ENCODE measurements around the gene MIB1.

MIB1 gene

DNA sequence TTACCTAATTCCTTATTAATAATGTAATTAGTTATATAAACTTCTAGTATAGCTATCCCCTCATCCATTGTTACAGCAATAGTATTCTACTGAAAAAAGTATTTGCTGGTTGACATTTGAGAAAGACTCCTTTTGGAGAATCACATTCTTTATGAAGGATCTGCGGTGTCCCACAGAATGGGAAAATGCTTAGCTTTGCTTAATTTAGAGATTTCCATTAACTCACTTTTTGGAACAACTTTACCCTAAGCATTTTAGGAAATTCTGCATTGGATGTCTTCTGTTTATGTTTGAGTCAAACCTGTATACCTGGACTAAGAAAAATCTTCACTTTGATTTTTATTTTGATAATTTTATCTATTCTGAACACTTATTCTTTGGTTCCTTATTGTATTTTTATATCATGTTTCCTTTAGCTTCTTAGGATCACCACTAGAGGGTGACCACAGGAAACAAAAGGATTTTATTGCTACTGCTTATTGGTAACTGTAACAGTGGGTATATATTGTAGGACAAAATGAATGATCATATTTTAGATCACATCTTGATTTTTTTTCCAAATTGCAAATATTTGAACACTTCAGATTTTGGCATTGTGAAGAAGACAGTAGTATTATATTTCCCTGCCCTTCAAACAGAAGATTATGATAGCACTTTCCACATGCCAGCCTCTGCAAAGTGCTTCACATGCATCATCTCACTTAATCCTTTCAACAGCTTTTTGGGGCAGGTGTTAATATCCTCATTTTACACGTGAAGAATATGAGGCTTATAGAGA is 79.6 kb downstream of the MIB1 start:
- no peak for DNase-seq (ENCODE audit: low spot score)

DNA sequence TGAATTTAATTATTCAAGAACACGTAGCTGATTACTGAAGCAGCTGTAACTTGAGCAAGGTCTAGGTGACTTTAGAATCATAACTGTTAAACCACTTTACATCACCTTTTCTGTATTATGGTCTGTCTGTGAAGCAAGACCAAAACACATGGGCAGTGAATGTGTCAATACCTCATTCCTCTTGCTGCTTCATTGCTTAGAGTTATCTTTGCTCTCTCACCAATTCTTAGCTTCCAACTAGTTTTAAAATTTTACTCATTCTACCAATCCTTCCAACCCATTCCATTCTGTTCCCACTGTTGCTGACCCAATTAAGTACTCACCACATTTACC is 80.2 kb downstream of the MIB1 start:
- no peak for DNase-seq (ENCODE audit: low spot score)

DNA sequence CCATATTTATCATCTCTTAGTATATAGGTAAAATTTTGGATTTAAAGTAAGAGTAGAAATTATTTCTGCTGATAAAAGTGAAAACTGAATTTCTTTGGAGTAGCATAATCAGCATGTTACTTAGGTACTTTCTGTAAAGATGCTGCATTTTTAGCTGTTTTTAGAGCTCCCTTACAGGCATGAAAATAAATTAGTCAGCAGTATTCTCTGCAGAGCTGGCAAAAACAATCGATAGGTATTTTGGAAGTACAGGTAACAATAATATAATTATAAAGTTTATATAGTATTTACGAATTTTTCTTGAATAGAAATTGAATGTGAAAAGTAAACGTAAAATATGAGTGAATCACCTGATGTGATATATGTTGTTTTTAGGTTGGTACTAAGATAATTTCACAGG is 83.3 kb downstream of the MIB1 start:
- no peak for DNase-seq (ENCODE audit: low spot score)

DNA sequence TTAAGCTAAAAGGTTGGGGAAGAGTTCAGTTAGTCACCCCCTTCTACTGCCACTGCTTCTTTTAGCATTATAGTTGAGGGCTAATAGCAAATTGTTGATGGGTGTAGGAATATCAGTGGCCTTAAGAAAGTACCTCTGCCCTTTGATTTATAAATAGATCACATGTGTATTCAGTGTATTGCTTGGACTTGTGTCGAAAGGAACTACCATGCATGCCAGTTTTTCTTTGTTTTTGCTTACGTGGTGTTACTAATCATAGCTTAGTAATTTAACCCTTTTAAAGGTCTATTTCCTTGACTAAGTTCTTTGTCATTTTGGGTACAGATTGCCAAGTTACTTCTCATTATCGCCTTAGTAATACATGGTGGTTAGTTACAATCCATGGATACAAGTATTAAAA is 85.6 kb downstream of the MIB1 start:
- DNase-seq (ENCODE audit: low spot score) = no peak

DNA sequence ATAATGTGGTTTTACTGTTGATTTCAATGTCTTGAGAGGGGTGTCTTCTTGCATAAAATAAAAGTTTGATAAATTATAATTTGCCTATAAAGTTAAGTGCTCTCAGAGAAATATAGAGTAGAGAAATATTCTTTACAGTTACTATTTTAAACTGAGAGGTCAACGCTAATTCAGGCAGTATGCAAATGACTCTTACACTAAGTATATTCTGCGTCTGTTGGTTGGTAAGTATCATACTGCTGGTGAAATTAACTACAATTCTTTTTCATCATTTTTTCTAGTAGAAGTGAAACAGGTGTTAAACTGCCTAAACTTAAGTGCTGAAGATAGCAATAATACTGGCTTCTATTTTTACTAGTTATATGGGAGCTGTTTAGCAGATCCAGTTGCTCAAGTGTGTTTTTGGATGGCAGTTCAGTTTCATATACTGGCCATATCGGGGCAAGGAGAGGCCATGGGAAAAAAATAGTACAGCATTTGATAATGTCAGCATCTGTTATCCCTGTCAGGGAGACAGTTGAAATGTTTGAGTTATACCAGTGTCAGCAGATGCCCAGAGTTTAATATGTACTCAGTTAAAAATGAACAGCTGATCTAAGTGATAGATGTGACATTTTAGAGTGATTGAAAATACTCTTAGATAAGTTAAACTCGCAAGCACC is 86.2 kb downstream of the MIB1 start:
- no peak for DNase-seq (ENCODE audit: low spot score)

DNA sequence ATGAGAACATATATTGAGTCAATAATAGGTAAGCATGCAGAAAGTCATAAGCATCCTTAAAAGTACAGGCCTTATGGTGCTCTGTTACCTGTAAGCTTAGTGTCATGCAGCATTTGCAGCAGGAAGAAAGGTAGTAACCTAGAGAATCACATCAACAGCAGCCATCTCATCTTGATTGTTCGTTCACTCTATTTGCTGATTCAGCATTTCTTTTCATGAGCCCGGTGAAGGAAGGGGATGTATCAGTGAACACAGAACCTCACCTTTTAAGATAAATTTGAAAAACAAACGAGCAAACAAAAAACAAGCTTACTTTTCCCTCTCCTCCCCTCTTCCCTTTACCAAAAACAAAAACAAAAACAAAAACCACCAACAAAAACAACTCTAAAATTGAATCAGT is 89.9 kb downstream of the MIB1 start:
- no peak for DNase-seq (ENCODE audit: low spot score)

DNA sequence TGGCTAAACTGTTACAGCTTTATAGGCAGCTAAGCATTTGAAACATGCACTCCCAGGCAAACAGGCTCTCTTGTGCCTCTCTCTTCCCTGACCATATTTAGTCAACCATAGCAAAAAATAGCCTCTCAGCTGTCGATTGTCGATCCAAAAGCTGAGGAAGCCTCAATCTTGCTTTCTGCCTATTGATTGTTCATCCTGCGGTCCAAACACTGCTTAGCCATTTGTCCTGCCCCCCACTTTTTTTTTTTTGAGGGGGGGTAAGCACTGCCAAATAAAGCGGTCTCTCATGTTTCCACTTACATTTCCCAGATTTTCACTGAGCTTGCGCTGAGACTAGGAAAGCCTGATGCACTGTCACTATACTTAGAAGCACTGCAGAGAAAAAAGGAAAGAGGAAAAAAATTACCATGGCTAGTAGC is 90.8 kb downstream of the MIB1 start:
- no peak for DNase-seq (ENCODE audit: low spot score)

DNA sequence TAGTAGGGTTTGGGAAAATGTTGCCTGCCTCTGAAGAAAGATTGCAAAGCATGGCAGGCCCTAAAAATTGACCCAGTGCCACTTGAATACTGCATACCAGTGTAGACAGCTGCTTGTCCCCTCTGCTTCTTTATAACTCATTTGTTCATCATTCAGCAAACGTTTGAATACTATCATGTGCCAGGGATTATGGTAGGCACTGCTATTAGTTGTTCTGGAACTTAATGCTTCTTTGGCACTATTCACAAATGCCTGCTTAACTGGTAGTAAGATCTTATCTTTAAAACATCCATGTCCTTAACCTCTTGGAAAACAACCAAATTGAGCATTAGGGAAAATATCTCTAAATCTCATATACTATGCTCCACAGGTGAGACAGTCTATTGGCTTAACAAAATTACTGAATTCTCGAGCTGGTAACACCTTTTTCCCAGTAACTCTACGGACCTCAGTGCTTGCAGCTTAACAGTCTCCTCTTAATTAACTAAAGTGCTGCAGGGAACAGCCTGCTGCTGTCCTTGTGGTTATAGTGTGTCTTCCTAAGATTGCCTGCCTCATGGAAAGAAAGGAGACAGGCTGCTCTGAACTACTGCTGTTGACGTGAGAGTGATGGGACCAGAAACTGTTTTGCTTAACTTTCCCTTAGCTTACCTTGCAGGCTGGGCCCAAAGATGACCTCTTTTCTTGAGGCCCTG is 93.2 kb downstream of the MIB1 start:
- no peak for DNase-seq (ENCODE audit: low spot score)

DNA sequence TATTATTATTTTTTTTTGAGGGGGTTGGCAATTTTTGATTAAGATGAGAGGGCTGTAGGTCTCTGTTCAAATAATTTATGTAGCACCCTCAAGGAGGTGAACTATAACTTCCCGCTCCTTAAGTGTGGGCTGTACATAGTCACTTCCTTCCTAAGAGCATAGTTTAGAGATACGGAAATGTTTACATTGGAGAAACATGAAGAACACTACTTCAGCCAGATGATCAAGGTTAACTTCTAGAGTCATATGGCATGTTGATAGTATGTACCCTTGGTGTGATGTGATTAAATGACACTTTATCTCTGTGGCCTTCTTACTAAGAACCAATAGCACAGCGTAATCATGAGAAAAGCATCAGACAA is 93.7 kb downstream of the MIB1 start:
- no peak for DNase-seq (ENCODE audit: low spot score)

DNA sequence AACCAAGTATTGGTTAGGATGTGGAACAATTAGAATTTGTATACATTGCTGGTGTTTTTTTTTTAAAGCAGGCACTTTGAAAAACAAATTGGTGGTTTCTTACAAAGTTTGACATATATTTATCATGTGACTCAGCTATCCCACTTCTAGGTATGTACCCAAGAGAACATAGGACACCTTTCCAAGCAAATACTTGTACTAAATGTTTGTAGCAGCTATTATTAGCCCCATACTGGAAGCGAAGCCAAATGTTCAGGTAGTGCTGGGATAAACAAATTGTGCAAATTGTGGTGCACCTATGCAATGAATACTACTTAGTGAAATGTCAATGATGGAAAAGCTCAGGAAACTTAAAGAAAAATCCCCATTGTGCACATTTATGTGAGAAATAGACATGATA is 101.0 kb downstream of the MIB1 start:
- no peak for DNase-seq (ENCODE audit: low spot score)

DNA sequence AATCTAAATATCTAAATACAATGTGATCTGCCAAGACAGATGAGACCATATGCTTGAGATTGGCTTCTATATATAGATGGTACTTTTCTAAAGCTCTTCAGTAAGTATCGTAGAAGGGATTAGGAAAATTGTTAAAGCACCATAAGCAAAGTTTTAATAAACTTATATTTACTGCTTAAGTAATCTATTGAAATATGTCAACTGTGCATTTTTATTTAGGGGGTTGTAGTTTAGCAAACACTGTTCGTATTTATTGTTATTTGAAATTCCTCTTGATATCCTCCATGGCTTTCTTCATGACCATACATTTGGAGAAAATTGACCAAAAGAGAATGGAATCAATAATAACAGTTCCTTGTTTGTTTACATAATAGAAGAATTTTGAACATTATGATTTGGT is 102.7 kb downstream of the MIB1 start:
- DNase-seq (ENCODE audit: low spot score) = no peak

DNA sequence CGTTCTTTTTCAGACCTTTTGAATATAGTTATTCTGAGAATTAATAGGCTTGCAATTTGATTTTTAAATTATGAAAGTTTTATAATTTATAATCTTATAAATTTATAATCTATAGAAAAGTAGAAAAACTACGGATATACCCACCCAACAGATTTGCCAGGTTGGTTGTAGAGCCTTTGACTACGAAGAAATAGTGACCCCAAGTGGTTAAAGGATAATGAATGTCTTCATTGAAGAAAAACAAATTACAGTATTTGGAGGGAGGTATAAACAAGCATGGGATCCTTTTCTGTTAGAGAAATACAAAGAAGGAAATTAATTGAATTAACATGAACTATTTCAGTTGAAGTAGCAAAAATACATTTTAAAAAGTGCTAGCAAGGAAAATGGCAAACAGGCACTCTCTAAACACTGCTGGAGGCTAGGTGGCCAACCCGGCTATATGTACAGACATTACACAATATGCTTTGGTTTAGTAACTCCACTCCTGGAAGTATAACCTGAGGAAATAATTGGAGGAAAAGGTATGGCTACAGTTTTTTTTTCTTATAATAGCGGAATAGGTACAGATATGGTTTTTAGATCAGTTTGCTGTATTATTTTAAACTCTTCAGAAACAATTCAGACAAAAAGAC is 110.9 kb downstream of the MIB1 start:
- no peak for DNase-seq (ENCODE audit: low spot score)

DNA sequence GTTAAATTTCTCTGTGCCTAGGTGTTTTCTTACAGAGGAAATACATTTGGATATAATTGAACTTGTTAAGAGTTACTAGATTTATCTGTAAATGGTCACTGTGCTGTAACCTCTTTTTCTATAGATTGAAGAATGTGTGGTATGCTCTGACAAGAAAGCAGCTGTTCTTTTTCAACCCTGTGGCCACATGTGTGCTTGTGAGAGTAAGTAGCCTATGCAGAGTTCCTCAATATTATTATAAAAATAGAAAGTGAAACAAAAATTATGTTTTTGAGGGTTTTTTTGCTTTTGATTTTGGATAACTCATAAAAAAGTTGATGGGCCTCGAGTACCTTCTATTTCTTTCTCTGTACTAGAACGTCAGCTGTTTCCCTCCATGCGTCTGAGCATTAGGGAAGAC is 112.4 kb downstream of the MIB1 start:
- DNase-seq (ENCODE audit: low spot score) = no peak

DNA sequence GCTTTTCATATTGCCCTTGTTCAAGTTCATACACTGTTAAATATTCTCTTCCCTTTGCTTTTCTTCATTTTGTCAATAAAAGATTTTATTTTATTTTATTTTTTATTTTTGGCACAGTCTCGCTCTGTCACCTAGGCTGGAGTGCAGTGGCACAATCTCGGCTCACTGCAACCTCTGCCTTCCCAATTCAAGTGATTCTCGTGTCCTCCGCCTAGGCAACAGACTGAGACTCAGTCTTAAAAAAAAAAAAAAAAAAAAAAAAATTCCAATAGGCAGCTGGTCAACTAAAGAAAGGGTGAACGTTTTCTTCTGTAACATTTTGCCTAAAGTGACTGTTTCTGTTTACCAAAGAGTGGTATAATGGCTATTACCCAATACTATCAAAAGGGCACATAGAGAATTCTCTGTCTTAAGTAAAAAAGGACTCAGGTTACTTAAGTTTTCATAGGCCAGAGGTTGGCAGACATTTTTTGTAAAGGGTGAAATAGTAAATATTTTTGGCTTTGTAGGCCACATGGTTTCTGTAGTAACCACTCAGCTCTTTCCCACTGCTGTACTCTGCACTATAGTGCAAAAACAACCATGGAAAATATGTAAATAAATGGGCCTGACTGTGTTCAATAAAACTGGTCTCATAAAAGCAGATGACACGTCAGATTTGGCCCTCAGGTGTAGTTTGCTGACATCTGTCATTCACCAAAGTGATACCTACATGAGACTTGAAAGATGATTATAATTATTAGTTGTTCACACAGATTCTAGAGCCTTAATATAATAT is 113.4 kb downstream of the MIB1 start:
- no peak for DNase-seq (ENCODE audit: low spot score)

DNA sequence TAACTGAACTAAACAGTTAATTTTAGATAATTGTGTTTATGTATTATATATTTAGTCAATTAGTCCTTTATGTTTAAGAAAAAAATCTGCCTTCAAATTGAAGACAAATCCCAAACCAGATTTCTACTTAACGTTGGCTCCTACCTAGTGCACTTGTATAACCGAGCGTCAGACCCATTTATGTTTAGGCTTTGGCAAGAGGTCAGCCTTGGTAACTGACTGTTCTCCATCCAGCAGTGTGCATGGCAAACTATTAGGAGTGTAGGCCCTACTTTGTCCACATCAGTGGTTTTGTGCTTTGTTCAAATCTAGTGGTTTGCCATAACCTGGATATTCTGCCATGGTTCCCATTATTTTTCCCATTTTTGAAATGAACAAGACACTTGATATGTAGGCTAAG is 114.8 kb downstream of the MIB1 start:
- no peak for DNase-seq (ENCODE audit: low spot score)

DNA sequence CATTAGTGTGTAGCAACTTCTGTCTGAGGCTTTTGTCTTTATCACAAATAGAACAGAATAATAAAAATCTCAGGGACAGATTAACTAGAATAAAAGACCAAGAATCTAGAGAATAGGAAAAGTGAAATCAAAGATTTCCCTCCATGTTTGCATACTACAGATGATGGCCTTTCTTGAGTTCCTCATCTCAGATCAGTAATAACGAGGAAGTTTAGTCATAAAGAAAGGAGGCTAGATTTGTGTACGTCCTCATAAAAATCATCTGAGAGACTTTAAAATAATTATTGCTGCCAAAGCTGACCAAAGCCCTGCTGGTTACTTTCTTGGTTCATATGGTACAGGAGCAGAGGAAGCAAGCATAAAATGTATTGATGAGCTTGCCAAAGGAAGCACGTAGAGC is 117.3 kb downstream of the MIB1 start:
- no peak for DNase-seq (ENCODE audit: low spot score)

DNA sequence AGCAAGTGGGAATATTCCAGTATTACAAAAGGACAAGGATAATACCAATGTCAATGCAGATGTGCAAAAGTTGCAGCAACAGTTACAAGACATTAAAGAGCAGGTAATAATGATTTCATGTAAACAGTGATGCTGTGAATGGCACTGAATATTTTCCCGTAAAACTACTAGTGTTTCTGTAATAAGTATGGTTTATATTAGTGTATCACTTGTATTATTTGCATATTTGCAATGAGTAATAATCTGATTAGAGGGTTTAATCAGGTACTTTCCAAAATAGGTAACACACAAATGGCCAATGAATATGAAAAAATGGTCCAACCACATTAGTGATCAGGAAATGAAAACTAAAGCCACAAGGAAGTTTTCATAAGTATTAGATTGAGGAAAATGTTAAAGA is 118.0 kb downstream of the MIB1 start:
- DNase-seq (ENCODE audit: low spot score) = no peak

DNA sequence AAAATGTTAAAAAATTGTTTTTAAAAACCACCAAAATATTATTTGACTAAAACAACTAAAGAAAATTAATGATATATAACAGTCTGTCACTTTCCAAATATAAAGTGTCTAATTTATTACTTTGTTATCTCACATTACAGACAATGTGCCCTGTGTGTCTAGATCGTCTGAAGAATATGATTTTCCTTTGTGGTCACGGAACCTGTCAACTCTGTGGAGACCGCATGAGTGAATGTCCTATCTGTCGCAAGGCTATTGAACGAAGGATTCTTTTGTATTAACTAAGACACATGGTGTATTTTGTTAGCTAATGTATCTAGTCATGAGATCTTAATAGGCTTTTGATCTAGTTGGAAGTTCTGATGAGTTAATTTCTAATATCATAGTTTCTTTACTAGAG is 123.8 kb downstream of the MIB1 start:
- no peak for DNase-seq (ENCODE audit: low spot score)

DNA sequence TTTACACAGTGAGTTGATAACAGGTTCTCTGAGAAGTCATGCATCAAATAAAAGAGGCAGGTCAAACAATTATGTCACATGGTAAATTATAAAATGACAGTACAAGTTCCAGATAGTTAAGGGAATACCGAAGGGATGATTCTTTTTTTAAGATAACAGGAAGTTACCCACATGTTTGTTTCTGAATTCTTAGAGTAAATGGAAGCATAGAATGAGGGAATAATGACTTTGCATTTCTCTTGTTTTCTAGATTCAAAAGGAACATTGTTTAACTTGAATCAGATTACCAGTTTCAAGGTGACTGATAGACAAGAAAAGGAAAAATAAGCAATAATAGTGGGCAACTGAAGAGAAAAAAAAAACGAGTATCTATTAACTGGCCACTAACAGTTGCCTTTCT is 124.5 kb downstream of the MIB1 start:
- no peak for DNase-seq (ENCODE audit: low spot score)

DNA sequence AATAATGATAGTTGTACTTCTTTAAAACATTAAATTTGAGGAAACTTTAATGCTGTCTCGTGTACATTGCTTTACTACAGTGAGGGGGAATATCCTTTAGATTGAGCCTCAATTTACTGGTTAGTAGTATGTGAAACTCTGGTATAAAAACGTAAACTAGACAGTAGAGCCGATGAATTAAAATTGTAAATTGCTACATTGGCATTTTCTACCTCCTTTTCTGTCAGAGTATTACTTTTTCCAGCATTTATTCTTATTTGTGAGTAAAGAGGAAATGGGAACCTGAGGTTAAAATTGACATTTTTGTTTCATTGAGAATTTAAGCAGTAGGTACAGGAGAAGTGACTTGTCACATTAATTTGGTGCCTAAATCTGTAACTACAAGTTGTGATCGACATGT is 128.2 kb downstream of the MIB1 start:
- no peak for DNase-seq (ENCODE audit: low spot score)

DNA sequence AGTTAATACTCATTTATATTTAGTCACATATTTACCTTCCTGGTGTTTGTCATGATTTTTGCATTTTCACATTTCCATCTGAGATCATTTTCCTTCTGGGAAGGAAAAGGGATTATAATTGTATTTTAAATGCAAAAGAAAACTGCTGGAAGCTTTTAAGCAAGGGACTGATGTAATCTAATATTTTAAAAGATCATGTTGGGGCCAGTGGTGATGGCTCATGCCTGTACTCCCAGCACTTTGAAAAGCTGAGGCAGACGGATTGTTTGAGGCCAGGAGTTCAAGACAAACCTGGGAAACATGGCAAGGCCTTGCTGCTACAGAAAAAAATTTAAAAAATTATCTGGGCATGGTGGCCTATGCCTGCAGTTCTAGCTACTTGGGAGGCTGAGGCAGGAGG is 149.0 kb downstream of the MIB1 start:
- DNase-seq (ENCODE audit: low spot score) = no peak

DNA sequence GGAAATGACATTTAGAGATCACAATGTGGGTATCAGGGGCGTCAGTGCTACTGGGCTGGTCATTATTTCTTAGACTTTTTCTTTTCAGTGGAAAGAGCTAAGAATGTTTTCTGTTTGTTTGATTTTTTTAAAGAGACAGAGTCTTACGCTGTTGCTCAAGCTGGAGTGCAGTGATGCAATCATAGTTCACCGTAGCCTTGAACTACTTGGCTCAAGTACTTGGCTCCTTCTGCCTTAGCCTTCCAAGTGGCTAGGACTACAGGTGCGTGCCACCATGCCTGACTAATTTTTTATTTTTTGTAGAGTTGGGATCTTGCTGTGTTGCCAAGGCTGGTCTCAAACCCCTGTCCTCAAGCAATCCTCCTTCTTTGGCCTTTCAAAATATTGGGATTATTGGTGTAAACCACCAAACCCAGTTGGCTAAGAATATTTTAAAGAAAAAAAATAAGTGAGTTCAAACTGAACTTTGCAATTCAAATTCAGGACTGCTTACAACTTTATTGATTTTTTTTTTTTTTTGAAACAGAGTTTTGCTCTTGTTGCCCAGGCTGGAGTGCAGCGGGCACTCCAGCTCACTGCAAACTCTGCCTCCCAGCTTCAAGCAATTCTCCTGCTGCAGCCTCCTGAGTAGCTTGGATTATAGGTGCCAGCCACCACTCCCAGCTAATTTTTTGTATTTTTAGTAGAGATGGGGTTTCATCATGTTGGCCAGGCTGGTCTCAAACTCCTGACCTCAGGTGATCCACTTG is 154.2 kb downstream of the MIB1 start:
- DNase-seq (ENCODE audit: low spot score) = no peak
